ENCODE measurements around the gene ANKRD45. TPM values are rescaled to one million over a fixed set of nuclear protein-coding genes. Genes with fewer than 3 reads are reported as not detected.

ANKRD45 gene
- total and polyA plus RNA-seq, 4 donors, result 2.3 to 10.5 (median 5.7) TPM

- H3K4me3 ChIP-seq, result no peak overlapping the region
- ATAC-seq (ENCODE audit: insufficient read depth, low FRiP score) (no peak), DNase-seq (no peak)
- H3K36me3 ChIP-seq (ENCODE audit: control insufficient read depth in 4 of 4, insufficient read depth in 4 of 4, low read length in 4 of 4), result no peaks in the 10 kb centered on the region
- H3K4me1 ChIP-seq (ENCODE audit: control insufficient read depth in 5 of 5, insufficient read depth in 5 of 5, low read length in 5 of 5), result no peaks in the 10 kb centered on the region
- H3K27me3 ChIP-seq (ENCODE audit: control insufficient read depth in 3 of 3, insufficient read depth in 3 of 3, low read length in 2 of 3), result peaks cover 0 to 7% (median 0%) of the 10 kb centered on the region in 3 donors
- H3K9ac ChIP-seq (ENCODE audit: insufficient read depth in 1 of 2, low read length in 2 of 2), result no peak overlapping the region
- TF ChIP-seq, protein P1, sequence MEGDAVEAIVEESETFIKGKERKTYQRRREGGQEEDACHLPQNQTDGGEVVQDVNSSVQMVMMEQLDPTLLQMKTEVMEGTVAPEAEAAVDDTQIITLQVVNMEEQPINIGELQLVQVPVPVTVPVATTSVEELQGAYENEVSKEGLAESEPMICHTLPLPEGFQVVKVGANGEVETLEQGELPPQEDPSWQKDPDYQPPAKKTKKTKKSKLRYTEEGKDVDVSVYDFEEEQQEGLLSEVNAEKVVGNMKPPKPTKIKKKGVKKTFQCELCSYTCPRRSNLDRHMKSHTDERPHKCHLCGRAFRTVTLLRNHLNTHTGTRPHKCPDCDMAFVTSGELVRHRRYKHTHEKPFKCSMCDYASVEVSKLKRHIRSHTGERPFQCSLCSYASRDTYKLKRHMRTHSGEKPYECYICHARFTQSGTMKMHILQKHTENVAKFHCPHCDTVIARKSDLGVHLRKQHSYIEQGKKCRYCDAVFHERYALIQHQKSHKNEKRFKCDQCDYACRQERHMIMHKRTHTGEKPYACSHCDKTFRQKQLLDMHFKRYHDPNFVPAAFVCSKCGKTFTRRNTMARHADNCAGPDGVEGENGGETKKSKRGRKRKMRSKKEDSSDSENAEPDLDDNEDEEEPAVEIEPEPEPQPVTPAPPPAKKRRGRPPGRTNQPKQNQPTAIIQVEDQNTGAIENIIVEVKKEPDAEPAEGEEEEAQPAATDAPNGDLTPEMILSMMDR (IDR thresholded peaks at IDR 0.05; ENCODE audit: control extremely low read depth, extremely low read depth), result no peak
- H3K27ac ChIP-seq (ENCODE audit: low read depth in 1 of 2, low read length in 1 of 2), result no peak overlapping the region
- no peaks in the 10 kb centered on the region for H3K9me3 ChIP-seq (ENCODE audit: control insufficient read depth in 4 of 4, insufficient read depth in 3 of 4, low read length in 3 of 4)
- 91 to 94% methylated on average over 3 of the region's 3 CpGs for WGBS, 2 donors
These were observed 3.0 kb downstream of the ANKRD45 start for GRCh38 chr1:173666646-173667045.

GRCh38 chr1:173663159-173663558, 6.5 kb downstream of the ANKRD45 start:
- Histone ChIP-seq H3K4me1 (ENCODE audit: control insufficient read depth in 5 of 5, insufficient read depth in 5 of 5, low read length in 5 of 5) (no peaks in the 10 kb centered on the region), H3K36me3 (ENCODE audit: control insufficient read depth in 4 of 4, insufficient read depth in 4 of 4, low read length in 4 of 4) (no peaks in the 10 kb centered on the region), H3K27me3 (ENCODE audit: control insufficient read depth in 3 of 3, insufficient read depth in 3 of 3, low read length in 2 of 3) (no peaks in the 10 kb centered on the region), H3K27ac (ENCODE audit: low read depth in 1 of 2, low read length in 1 of 2) (no peak overlapping the region), H3K9me3 (ENCODE audit: control insufficient read depth in 4 of 4, insufficient read depth in 3 of 4, low read length in 3 of 4) (no peaks in the 10 kb centered on the region), H3K4me3 (no peak overlapping the region), H3K9ac (ENCODE audit: insufficient read depth in 1 of 2, low read length in 2 of 2) (no peak overlapping the region)
- TF ChIP-seq, protein P1 (IDR thresholded peaks at IDR 0.05; ENCODE audit: control extremely low read depth, extremely low read depth), result no peak
- DNase-seq (no peak), ATAC-seq (ENCODE audit: insufficient read depth, low FRiP score) (no peak)
- 66 to 73% methylated on average over 3 of the region's 3 CpGs for WGBS, 2 donors

DNA sequence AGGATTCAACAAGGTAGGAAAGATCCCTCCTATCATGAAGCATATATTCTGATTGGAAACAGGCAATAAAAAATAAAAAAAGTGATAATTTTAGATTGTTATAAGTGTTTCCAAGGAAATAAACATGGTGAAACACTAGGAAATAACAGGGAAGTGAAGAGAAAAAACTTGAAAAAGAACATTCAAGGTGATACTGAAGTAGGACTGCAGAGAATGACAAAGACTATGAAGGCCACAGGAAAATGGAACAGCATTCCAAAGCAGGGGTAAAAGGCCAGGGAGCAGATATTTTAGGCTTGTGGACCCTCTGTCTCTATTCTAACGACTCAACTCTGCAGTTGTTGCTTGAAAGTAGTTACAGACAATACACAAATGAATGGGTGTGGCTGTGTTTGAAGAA, 7.9 kb downstream of the ANKRD45 start:
- Histone ChIP-seq H3K4me3 (no peak overlapping the region), H3K27ac (ENCODE audit: low read depth in 1 of 2, low read length in 1 of 2) (no peak overlapping the region), H3K9ac (ENCODE audit: insufficient read depth in 1 of 2, low read length in 2 of 2) (no peak overlapping the region), H3K36me3 (ENCODE audit: control insufficient read depth in 4 of 4, insufficient read depth in 4 of 4, low read length in 4 of 4) (no peaks in the 10 kb centered on the region), H3K4me1 (ENCODE audit: control insufficient read depth in 5 of 5, insufficient read depth in 5 of 5, low read length in 5 of 5) (no peaks in the 10 kb centered on the region), H3K27me3 (ENCODE audit: control insufficient read depth in 3 of 3, insufficient read depth in 3 of 3, low read length in 2 of 3) (no peaks in the 10 kb centered on the region), H3K9me3 (ENCODE audit: control insufficient read depth in 4 of 4, insufficient read depth in 3 of 4, low read length in 3 of 4) (no peaks in the 10 kb centered on the region)
- TF ChIP-seq, protein P1 (IDR thresholded peaks at IDR 0.05; ENCODE audit: control extremely low read depth, extremely low read depth), result no peak
- 47% methylated on average over 1 of the region's 1 CpG for WGBS, 2 donors
- no peak for ATAC-seq (ENCODE audit: insufficient read depth, low FRiP score)
- DNase-seq, result no peak

GRCh38 chr1:173661271-173661670, 8.4 kb downstream of the ANKRD45 start:
- Histone ChIP-seq H3K27me3 (ENCODE audit: control insufficient read depth in 3 of 3, insufficient read depth in 3 of 3, low read length in 2 of 3) (no peaks in the 10 kb centered on the region), H3K4me1 (ENCODE audit: control insufficient read depth in 5 of 5, insufficient read depth in 5 of 5, low read length in 5 of 5) (no peaks in the 10 kb centered on the region), H3K27ac (ENCODE audit: low read depth in 1 of 2, low read length in 1 of 2) (no peak overlapping the region), H3K9me3 (ENCODE audit: control insufficient read depth in 4 of 4, insufficient read depth in 3 of 4, low read length in 3 of 4) (no peaks in the 10 kb centered on the region), H3K36me3 (ENCODE audit: control insufficient read depth in 4 of 4, insufficient read depth in 4 of 4, low read length in 4 of 4) (no peaks in the 10 kb centered on the region), H3K9ac (ENCODE audit: insufficient read depth in 1 of 2, low read length in 2 of 2) (no peak overlapping the region), H3K4me3 (no peak overlapping the region)
- 90 to 96% methylated on average over 1 of the region's 1 CpG for WGBS, 2 donors
- ATAC-seq (ENCODE audit: insufficient read depth, low FRiP score), result no peak
- no peak for DNase-seq
- TF ChIP-seq, protein P1 (IDR thresholded peaks at IDR 0.05; ENCODE audit: control extremely low read depth, extremely low read depth), result no peak
